IPS-20b (cell line): ENCODE data around the gene MTCP1.

Source experiments
- H3K27ac ChIP-seq: one replicate; pipeline ENCODE4 v1.5.1; 2013; ENCODE audit warnings: low read length
- H3K27me3 ChIP-seq: 2 replicates; pipeline ENCODE4 v1.6.1; 2013; ENCODE audit warnings: mild to moderate bottlenecking, low read length, inconsistent platforms; ENCODE audit not compliant: insufficient read depth
- H3K36me3 ChIP-seq: 2 replicates; pipeline ENCODE4 v1.6.1; 2013; ENCODE audit warnings: low read depth, mild to moderate bottlenecking, inconsistent platforms, low read length, moderate library complexity; ENCODE audit not compliant: insufficient read depth
- H3K4me1 ChIP-seq: 2 replicates; pipeline ENCODE4 v1.6.1; 2013; ENCODE audit warnings: mild to moderate bottlenecking, control low read depth, inconsistent platforms, low read length, moderate library complexity; ENCODE audit not compliant: insufficient read depth
- H3K4me3 ChIP-seq: 2 replicates; pipeline ENCODE4 v1.5.1; 2013; ENCODE audit warnings: mild to moderate bottlenecking, low read length, inconsistent platforms
- H3K9ac ChIP-seq: 2 replicates; pipeline ENCODE4 v1.6.1; 2013; ENCODE audit warnings: low read depth, mild to moderate bottlenecking, inconsistent platforms, low read length, moderate library complexity
- H3K9me3 ChIP-seq: 2 replicates; pipeline ENCODE4 v1.6.1; 2013; ENCODE audit warnings: mild to moderate bottlenecking, low read depth, low read length, inconsistent platforms; ENCODE audit not compliant: insufficient read depth

MTCP1 gene

DNA sequence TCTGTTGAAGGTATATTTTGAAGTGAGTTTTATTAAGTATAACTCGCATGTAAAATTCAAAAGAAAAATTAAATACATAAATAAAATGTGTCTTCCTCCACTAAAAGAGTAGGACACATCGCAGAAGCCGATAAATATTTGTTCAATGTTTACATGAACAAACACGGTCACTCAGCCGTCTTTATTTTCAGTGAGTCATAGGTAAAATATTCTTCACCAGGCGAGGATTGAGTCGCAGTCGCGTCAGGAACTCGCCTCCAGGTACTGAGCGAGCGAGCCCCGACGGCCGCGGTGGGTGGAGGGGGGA is 44.6 kb downstream of the MTCP1 start:
- Histone ChIP-seq H3K27me3 (no peaks in the 10 kb centered on the region), H3K36me3 (no peaks in the 10 kb centered on the region), H3K4me3 (peak overlapping the region; percentile 96), H3K9ac (peak overlapping the region; percentile 95), H3K4me1 (no peaks in the 10 kb centered on the region), H3K27ac (no peak overlapping the region), H3K9me3 (no peaks in the 10 kb centered on the region)

DNA sequence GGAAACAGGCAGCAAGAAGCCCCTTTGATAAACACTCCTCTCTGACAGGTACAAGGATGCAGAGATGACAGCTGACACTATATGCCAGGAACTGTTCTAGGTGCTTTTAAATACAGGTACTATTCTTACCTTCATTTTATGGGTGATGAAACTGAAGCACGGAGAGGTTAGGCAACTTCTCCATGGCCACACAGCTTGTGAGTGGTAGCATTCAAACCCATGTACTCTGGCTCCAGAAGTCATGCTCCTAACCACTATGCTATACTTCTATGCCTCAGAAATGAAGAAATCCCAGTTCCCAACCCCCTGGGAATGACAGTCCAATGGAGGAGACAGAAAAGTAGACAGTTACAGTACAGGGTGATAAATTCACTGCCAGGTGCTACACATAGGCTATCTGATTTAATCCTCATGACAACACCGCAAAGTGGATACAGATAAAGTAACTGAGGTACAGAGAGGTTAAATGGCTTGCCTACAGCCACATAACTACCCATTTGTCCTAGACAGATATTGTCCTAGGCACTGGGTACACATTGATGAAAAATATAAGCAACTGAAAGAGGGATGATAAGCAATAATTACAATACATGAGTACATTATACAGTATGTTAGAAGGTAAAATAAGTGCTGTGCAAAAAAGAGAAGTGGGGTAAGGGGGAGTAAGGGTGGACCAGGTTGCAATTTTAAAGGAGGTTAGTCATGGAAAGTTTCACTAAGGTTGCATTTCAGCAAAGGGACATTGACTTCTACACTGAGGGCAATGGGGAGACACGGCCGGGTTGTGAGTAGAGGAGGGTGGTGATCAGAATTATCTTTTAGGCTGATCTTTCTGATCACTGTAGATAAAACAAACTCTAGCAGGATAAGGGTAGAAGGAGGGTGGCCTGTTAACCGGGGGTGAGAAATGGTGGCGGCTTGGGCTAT is 46.8 kb downstream of the MTCP1 start:
- H3K27me3 ChIP-seq = no peaks in the 10 kb centered on the region
- H3K9me3 ChIP-seq = no peaks in the 10 kb centered on the region
- H3K4me3 ChIP-seq = no peak overlapping the region
- no peaks in the 10 kb centered on the region for H3K36me3 ChIP-seq
- H3K9ac ChIP-seq = no peak overlapping the region
- no peaks in the 10 kb centered on the region for H3K4me1 ChIP-seq
- no peak overlapping the region for H3K27ac ChIP-seq

DNA sequence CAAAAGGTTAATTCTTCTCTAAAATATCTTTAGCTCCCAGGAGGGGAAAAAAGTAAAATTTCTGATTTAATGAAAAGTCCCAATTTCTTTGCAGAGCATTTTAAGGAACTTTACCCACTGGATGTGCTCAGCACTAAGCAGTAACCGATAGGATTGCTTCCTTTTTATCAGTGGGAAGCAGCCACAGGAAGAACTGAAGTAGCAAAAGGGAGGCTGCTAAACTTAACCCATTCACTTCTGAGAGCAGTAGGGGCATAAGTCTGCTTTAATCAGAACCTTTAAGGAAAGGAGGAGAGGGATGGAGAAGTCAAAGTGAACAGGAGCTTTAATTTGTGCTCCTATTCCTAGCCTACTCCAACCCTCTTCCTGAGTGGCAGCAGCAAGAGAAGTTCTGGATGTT is 48.4 kb downstream of the MTCP1 start, which contains the start of gene F8:
F8 (minus strand) TSS at position 139 of the 400 bp plus-strand sequence. CDS start 171 bp downstream, outside the sequence.
- Histone ChIP-seq H3K36me3 (no peaks in the 10 kb centered on the region), H3K4me3 (no peak within 1 kb of the TSS), H3K9me3 (no peaks in the 10 kb centered on the region), H3K27me3 (no peaks in the 10 kb centered on the region), H3K27ac (no peak within 1 kb of the TSS), H3K9ac (no peak within 1 kb of the TSS), H3K4me1 (no peaks in the 10 kb centered on the region)

DNA sequence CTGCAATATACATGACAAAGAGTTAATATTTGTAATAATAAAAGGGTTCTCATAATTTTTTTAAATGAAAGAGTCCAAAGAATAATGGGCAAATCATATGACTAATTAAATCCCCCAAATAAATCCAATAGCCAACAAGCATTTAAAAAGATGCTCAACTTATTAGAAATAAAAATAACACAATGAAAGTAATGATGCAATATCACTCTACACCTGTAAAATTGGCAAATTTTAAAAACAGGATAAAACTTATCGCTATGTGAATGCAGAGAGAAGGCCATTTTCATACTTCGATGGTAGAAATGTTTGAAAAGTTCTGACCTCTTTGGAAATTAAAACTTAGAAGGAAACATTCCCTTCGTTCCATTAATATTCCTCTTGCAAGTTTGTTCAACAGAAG is 50.3 kb downstream of the MTCP1 start:
- no peaks in the 10 kb centered on the region for H3K4me1 ChIP-seq
- H3K9ac ChIP-seq = no peak overlapping the region
- H3K9me3 ChIP-seq = no peaks in the 10 kb centered on the region
- no peak overlapping the region for H3K4me3 ChIP-seq
- H3K27ac ChIP-seq = no peak overlapping the region
- no peaks in the 10 kb centered on the region for H3K27me3 ChIP-seq
- H3K36me3 ChIP-seq = no peaks in the 10 kb centered on the region
